ENCODE data around the gene C16orf74.

The C16orf74 gene

GRCh38 chr16:85668676-85669424 is 82.0 kb downstream of the C16orf74 start:
- no peak for DNase-seq

- DNase-seq: no peak
Measured at GRCh38 chr16:85667841-85668413, 83.0 kb downstream of the C16orf74 start.

- DNase-seq: no peak
Measured at GRCh38 chr16:85667261-85667660, 83.6 kb downstream of the C16orf74 start.

- DNase-seq: no peak
Measured at GRCh38 chr16:85665929-85666328, 85.0 kb downstream of the C16orf74 start.

GRCh38 chr16:85665373-85665740 is 85.5 kb downstream of the C16orf74 start:
- DNase-seq: no peak

GRCh38 chr16:85664580-85665372 is 86.1 kb downstream of the C16orf74 start:
- no peak for DNase-seq

- no peak for DNase-seq
Measured at GRCh38 chr16:85663891-85664321, 87.0 kb downstream of the C16orf74 start.

- DNase-seq: no peak
Measured at GRCh38 chr16:85662976-85663830, 87.7 kb downstream of the C16orf74 start.

GRCh38 chr16:85662482-85662812 is 88.4 kb downstream of the C16orf74 start:
- DNase-seq: no peak

GRCh38 chr16:85661740-85662481 is 89.0 kb downstream of the C16orf74 start:
- no peak for DNase-seq

- DNase-seq: no peak
Measured at GRCh38 chr16:85660843-85661739, 89.8 kb downstream of the C16orf74 start.

GRCh38 chr16:85659805-85660511 is 90.9 kb downstream of the C16orf74 start:
- peak; percentile 39 for DNase-seq

GRCh38 chr16:85659336-85659735 is 91.6 kb downstream of the C16orf74 start:
- no peak for DNase-seq

- DNase-seq: no peak
Measured at GRCh38 chr16:85658504-85659326, 92.2 kb downstream of the C16orf74 start.

- no peak for DNase-seq
Measured at GRCh38 chr16:85657996-85658395, 92.9 kb downstream of the C16orf74 start.

Data from activated T-cell treated with anti-CD3 and anti-CD28 coated beads for 4 hours (primary cell).